Activated T-cell treated with anti-CD3 and anti-CD28 coated beads, Interleukin-2, amount 50 U/mL, for 1 hour (primary cell): ENCODE results near the gene LUC7L2.
"Not testable (repeated sequence)": the region's sequence is repeated elsewhere in the genome, so short reads cannot be mapped to it uniquely, and the experiment has no call there.

Experiments
- DNase-seq: peaks from one replicate; pipeline ENCODE4 v3.0.0-alpha.2; 2020

LUC7L2 gene

GRCh38 chr7:139403601-139404000 lies 43.9 kb downstream of the LUC7L2 start:
- no peak for DNase-seq

GRCh38 chr7:139407555-139407954 lies 47.9 kb downstream of the LUC7L2 start:
- no peak for DNase-seq

GRCh38 chr7:139414743-139415402 lies 55.2 kb downstream of the LUC7L2 start:
- not testable (repeated sequence) for DNase-seq

- no peak for DNase-seq
Measured at GRCh38 chr7:139416405-139416804, 56.7 kb downstream of the LUC7L2 start.

GRCh38 chr7:139417478-139417877 lies 57.8 kb downstream of the LUC7L2 start:
- no peak for DNase-seq

GRCh38 chr7:139421123-139421522 lies 61.4 kb downstream of the LUC7L2 start:
- no peak for DNase-seq

GRCh38 chr7:139422126-139422525 lies 62.4 kb downstream of the LUC7L2 start:
- DNase-seq: no peak

- DNase-seq: no peak
Measured at GRCh38 chr7:139423091-139423490, 63.4 kb downstream of the LUC7L2 start.

GRCh38 chr7:139424004-139424403 lies 64.3 kb downstream of the LUC7L2 start:
- no peak for DNase-seq

GRCh38 chr7:139425701-139426100 lies 66.0 kb downstream of the LUC7L2 start:
- DNase-seq: not testable (repeated sequence)

GRCh38 chr7:139426258-139427028 lies 66.7 kb downstream of the LUC7L2 start:
- DNase-seq: no peak

- DNase-seq: no peak
Measured at GRCh38 chr7:139427029-139427420, 67.3 kb downstream of the LUC7L2 start.

- no peak for DNase-seq
Measured at GRCh38 chr7:139427788-139428187, 68.1 kb downstream of the LUC7L2 start.

GRCh38 chr7:139429735-139430134 lies 70.0 kb downstream of the LUC7L2 start:
- not testable (repeated sequence) for DNase-seq

- DNase-seq: no peak
Measured at GRCh38 chr7:139430443-139430842, 70.7 kb downstream of the LUC7L2 start.

- no peak for DNase-seq
Measured at GRCh38 chr7:139431010-139431409, 71.3 kb downstream of the LUC7L2 start.

- DNase-seq: no peak
Measured at GRCh38 chr7:139431459-139431858, 71.8 kb downstream of the LUC7L2 start.

GRCh38 chr7:139436806-139437205 lies 77.1 kb downstream of the LUC7L2 start:
- no peak for DNase-seq

- DNase-seq: no peak
Measured at GRCh38 chr7:139439375-139439774, 79.7 kb downstream of the LUC7L2 start.

- DNase-seq: no peak
Measured at GRCh38 chr7:139441961-139442360, 82.3 kb downstream of the LUC7L2 start.

GRCh38 chr7:139446051-139446890 lies 86.6 kb downstream of the LUC7L2 start:
- no peak for DNase-seq

- DNase-seq: no peak
Measured at GRCh38 chr7:139450851-139451250, 91.2 kb downstream of the LUC7L2 start.

- DNase-seq: no peak
Measured at GRCh38 chr7:139451638-139452037, 91.9 kb downstream of the LUC7L2 start.
